K562 (cell line): ENCODE results near the gene ZNF302. TPM values are rescaled to one million over a fixed set of nuclear protein-coding genes. Genes with fewer than 3 reads are reported as not detected.

Source experiments
- ATAC-seq: fragments of 200-7000 bp; cut with Tn5 transposase; 3 replicates; pipeline ENCODE4 v1.9.1; 2020; ENCODE audit warnings: moderate library complexity
- BruUV-seq: library from RNA; stranded (reverse); fragments of 400-500 nt; replicated peaks from 2 replicates; lab custom pipeline; 2021; lab: Mats Ljungman, UMichigan
- CTCF ChIA-PET: fragments of 300-600 bp; formaldehyde crosslinking; extraction: SDS; loops from one replicate; lab custom pipeline; 2021; ENCODE audit warnings: low intra/inter-chr PET ratio; lab: Yijun Ruan, JAX
- POLR2A ChIA-PET: fragments of 300-600, 350-650 bp; sonication (Branson Sonifier 250); formaldehyde crosslinking; extraction: SDS; loops from one replicate; lab custom pipeline; 2021; ENCODE audit warnings: antibody characterized with exemption, inconsistent platforms; lab: Yijun Ruan, JAX
- DNase-seq, 4 experiments: peaks; one replicate each; pipeline versions ENCODE4 v3.0.0 to v3.0.0-alpha.2; 2011 to 2018; ENCODE audit warnings: low spot score in 3 of 4, mixed read lengths in 3 of 4; ENCODE audit errors: extremely low read depth in 1 of 4
- FAIRE-seq: peaks from 2 replicates; lab custom pipeline; 2011; peaks lifted over from hg19 to GRCh38; lab: Jason Lieb, UNC
- H2AFZ ChIP-seq: 2 replicates; pipeline ENCODE4 v1.6.0; 2011; ENCODE audit warnings: low read depth, low read length, control low read depth, inconsistent platforms
- H3K27ac ChIP-seq: fragments of 200-600 bp; 3 replicates; pipeline ENCODE4 v1.8.0; 2011; ENCODE audit warnings: low read depth, mild to moderate bottlenecking, control low read depth, inconsistent platforms, low read length, moderate library complexity, mixed read lengths; ENCODE audit errors: extremely low read depth
- H3K27me3 ChIP-seq, 2 experiments: fragments of 300-600 bp in 1 of 2; 2 replicates in 1 of 2; 3 replicates in 1 of 2; pipeline versions ENCODE4 v1.6.0 to v1.8.0; 2011; ENCODE audit warnings: inconsistent platforms in 2 of 2, low read length in 2 of 2, mild to moderate bottlenecking in 1 of 2, mixed read lengths in 1 of 2, moderate library complexity in 1 of 2; ENCODE audit not compliant: control insufficient read depth in 2 of 2, insufficient read depth in 2 of 2
- H3K36me3 ChIP-seq: fragments of 300-600 bp; 3 replicates; pipeline ENCODE4 v1.8.0; 2011; ENCODE audit warnings: mild to moderate bottlenecking, low read length, inconsistent platforms; ENCODE audit not compliant: control insufficient read depth, insufficient read depth
- H3K4me1 ChIP-seq, 2 experiments: fragments of 200-600 bp in 1 of 2; replicated peaks in 1 of 2; 2 replicates in 1 of 2; 3 replicates in 1 of 2; pipeline versions ENCODE4 v1.5.1 to v1.8.0; 2011; ENCODE audit warnings: inconsistent platforms in 2 of 2, low read length in 2 of 2, mild to moderate bottlenecking in 1 of 2, mixed read lengths in 1 of 2, moderate library complexity in 1 of 2; ENCODE audit not compliant: control insufficient read depth in 2 of 2, insufficient read depth in 2 of 2
- H3K4me2 ChIP-seq: 2 replicates; pipeline ENCODE4 v1.6.1; 2011; ENCODE audit warnings: low read length, control low read depth, inconsistent platforms, mixed read lengths; ENCODE audit not compliant: insufficient read depth
- H3K4me3 ChIP-seq: fragments of 200-600 bp; sonication (generic), shearing (Covaris generic); 2 replicates; pipeline ENCODE4 v1.5.1; 2016; ENCODE audit warnings: control low read depth, inconsistent platforms
- H3K79me2 ChIP-seq: fragments of 200-600 bp; 3 replicates; pipeline ENCODE4 v1.8.0; 2011; ENCODE audit warnings: low read length, inconsistent platforms; ENCODE audit not compliant: control insufficient read depth, insufficient read depth
- H3K9ac ChIP-seq, 2 experiments: 2 replicates each; pipeline versions ENCODE4 v1.6.0 to v1.6.1; 2011; ENCODE audit warnings: low read depth in 2 of 2, low read length in 2 of 2, control low read depth in 1 of 2, inconsistent platforms in 1 of 2, mild to moderate bottlenecking in 1 of 2, mixed read lengths in 1 of 2; ENCODE audit not compliant: insufficient read depth in 1 of 2
- H3K9me1 ChIP-seq: one replicate; pipeline ENCODE4 v1.6.0; 2011; ENCODE audit warnings: inconsistent platforms, mild to moderate bottlenecking, low read length, moderate library complexity; ENCODE audit not compliant: control insufficient read depth, insufficient read depth
- H3K9me3 ChIP-seq: replicated peaks from 2 replicates; pipeline ENCODE4 v1.5.1; 2011; ENCODE audit warnings: low read depth, low read length, inconsistent platforms; ENCODE audit not compliant: control insufficient read depth, insufficient read depth
- H4K20me1 ChIP-seq: replicated peaks from 2 replicates; pipeline ENCODE4 v1.6.1; 2011; ENCODE audit warnings: low read length, inconsistent platforms, mixed read lengths; ENCODE audit not compliant: control insufficient read depth, insufficient read depth
- CBFA2T2 ChIP-seq: fragments of 450-650 bp; conservative IDR thresholded peaks from 2 replicates; pipeline ENCODE4 v1.6.1; 2017; ENCODE audit warnings: mild to moderate bottlenecking
- CBFA2T3 ChIP-seq: fragments of 450-650 bp; IDR thresholded peaks from 2 replicates; pipeline ENCODE4 v1.6.1; 2017
- RAD21 ChIP-seq, 2 experiments: fragments of 250-450 bp in 1 of 2; fragments of 450-650 bp in 1 of 2; sonication (Bioruptor Pico) in 1 of 2; formaldehyde crosslinking in 1 of 2; IDR thresholded peaks in 1 of 2; conservative IDR thresholded peaks in 1 of 2; 2 replicates each; pipeline versions ENCODE4 v1.4.0 to v1.8.0; 2020 to 2022; ENCODE audit warnings: mild to moderate bottlenecking in 2 of 2, moderate library complexity in 1 of 2
- RBM22 ChIP-seq: fragments of 200-400 bp; formaldehyde crosslinking; IDR thresholded peaks from 2 replicates; pipeline ENCODE4 v1.6.1; 2018; ENCODE audit warnings: low read length, low read depth; ENCODE audit not compliant: poor library complexity, severe bottlenecking
- SIX5 ChIP-seq, 2 experiments: IDR thresholded peaks; 2 replicates each; pipeline ENCODE4 v1.6.1; 2011; ENCODE audit warnings: low read length in 2 of 2, borderline replicate concordance in 1 of 2, low read depth in 1 of 2, mild to moderate bottlenecking in 1 of 2, moderate library complexity in 1 of 2; ENCODE audit not compliant: insufficient read depth in 1 of 2
- ZNF133 ChIP-seq: fragments of 250-450 bp; sonication (Bioruptor Pico); IDR thresholded peaks from 2 replicates; pipeline ENCODE4 v1.4.0; 2020; ENCODE audit warnings: mild to moderate bottlenecking
- ZNF668 ChIP-seq: fragments of 250-450 bp; sonication (Bioruptor Pico); IDR thresholded peaks from 2 replicates; pipeline ENCODE4 v1.8.0; 2022; ENCODE audit warnings: mild to moderate bottlenecking, inconsistent platforms
- whole genome bisulfite sequencing: fragments of 100-300 bp; shearing (Covaris generic); methylation state at CpG from one replicate; pipeline ENCODE4 v1.1.6; 2016; ENCODE audit warnings: low coverage, mixed read lengths; ENCODE audit not compliant: insufficient coverage; ENCODE audit errors: missing lambda C conversion rate; 5-methylcytosine and 5-hydroxymethylcytosine counted together
- in situ Hi-C: fragments of 300-500 bp; cut with MboI; formaldehyde crosslinking; loops from 4 replicates; pipeline ENCODE4 v1.15.0; 2018; ENCODE audit warnings: inconsistent platforms, mixed read lengths
- intact Hi-C: fragments of 100-400 bp; cut with micrococcal nuclease; formaldehyde crosslinking; loops from 2 replicates; pipeline ENCODE4 v1.14.2; 2022
- polyA plus RNA-seq, 8 experiments: library from polyadenylated mRNA; depleted of rRNA in 4 of 8; stranded (reverse) in 5 of 8; unstranded in 3 of 8; fragments of >200 nt; fragmentation: Nextera tagmentation in 2 of 8; fragmentation: Illumina TruSeq in 1 of 8; extraction: Ambion mirVana in 2 of 8; extraction: Trizol in 1 of 8; gene quantifications; 2 replicates each; pipeline versions ENCODE4 v1.2.1 to v1.2.3, GENCODE V29; 2011 to 2014; ENCODE audit warnings: inconsistent platforms in 1 of 8, missing spikeins in 1 of 8
- total RNA-seq, 7 experiments: library from RNA; depleted of rRNA in 6 of 7; stranded (reverse); fragments of >200 nt in 6 of 7; fragmentation: Illumina TruSeq in 2 of 7; extraction: Trizol in 2 of 7; gene quantifications; 2 replicates each; pipeline versions ENCODE4 v1.2.1 to v1.2.3, GENCODE V29; 2011 to 2021; ENCODE audit warnings: low replicate concordance in 1 of 7
- TF ChIP-seq, protein P1 (sequence below): IDR thresholded peaks from 2 replicates; pipeline ENCODE4 v1.6.1; 2014; ENCODE audit warnings: antibody characterized with exemption

The ZNF302 gene
- total and polyA plus RNA-seq, 9 of the 15 experiments (the other 6 are each of a cell fraction or from before 2014, with no cell fraction given) = 0.08 to 1.0 (median 0.27) TPM; not detected in 1

DNA sequence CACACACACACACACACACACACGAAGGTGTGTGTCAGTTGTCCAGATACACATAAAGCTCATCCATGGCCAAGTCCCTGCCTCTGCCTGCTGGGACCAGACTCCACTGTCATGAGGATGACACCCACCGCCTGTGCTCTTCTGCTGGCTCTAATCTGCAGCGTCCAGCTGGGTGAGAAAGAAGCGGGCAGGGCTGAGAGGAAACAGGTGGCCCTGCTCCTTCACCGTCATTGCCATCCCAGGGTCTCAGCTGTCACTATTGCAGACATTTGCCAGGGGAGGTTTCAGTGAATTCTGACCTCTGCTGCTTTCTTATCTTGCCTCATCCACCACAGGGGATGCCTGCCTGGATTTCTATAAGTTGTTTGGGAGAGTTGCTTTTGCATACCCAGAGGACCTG is 31.9 kb upstream of the ZNF302 start:
- Histone ChIP-seq H3K4me1 (no peaks in the 10 kb centered on the region), H3K27me3 (peaks cover 0 to 30% of the 10 kb centered on the region in 2 experiments; a peak in 2 of 5 replicates), H2AFZ (no peak overlapping the region), H3K27ac (no peak overlapping the region), H3K4me2 (no peak overlapping the region), H3K4me3 (no peak overlapping the region), H3K36me3 (no peaks in the 10 kb centered on the region), H4K20me1 (0 out of 2 replicates have a peak, but pooled peaks cover 3% of the 10 kb centered on the region), H3K9ac (no peak overlapping the region), H3K79me2 (no peaks in the 10 kb centered on the region), H3K9me3 (no peaks in the 10 kb centered on the region), H3K9me1 (no peaks in the 10 kb centered on the region)
- ChIA-PET CTCF (no interaction called here), POLR2A (interaction anchor here (0.9 kb wide), 1 partner anchor 32 kb away, joined by 4 read pairs; the partner anchor contains the start of genes SCGB2B2 and ZNF302)
- DNase-seq = no peak
- TF ChIP-seq CBFA2T2 = 0 out of 2 replicates have a peak, but pooled peaks have one; percentile 8
- TF ChIP-seq, protein P1, sequence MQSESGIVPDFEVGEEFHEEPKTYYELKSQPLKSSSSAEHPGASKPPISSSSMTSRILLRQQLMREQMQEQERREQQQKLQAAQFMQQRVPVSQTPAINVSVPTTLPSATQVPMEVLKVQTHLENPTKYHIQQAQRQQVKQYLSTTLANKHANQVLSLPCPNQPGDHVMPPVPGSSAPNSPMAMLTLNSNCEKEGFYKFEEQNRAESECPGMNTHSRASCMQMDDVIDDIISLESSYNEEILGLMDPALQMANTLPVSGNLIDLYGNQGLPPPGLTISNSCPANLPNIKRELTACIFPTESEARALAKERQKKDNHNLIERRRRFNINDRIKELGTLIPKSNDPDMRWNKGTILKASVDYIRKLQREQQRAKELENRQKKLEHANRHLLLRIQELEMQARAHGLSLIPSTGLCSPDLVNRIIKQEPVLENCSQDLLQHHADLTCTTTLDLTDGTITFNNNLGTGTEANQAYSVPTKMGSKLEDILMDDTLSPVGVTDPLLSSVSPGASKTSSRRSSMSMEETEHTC = no peak
- TF ChIP-seq SIX5 (IDR thresholded peaks at IDR 0.05; ENCODE audit: borderline replicate concordance in 1 of 2, insufficient read depth in 1 of 2, low read depth in 1 of 2, low read length in 2 of 2) = no peak
- no peak for TF ChIP-seq ZNF668 (CRISPR knock-in tag)
- no peak for TF ChIP-seq RAD21 (CRISPR knock-in tag; conservative IDR thresholded peaks at IDR 0.05 in 1 of 2, IDR thresholded peaks at IDR 0.05 in 1 of 2)
- TF ChIP-seq ZNF133 (CRISPR knock-in tag) = no peak
- no peak for TF ChIP-seq RBM22
- TF ChIP-seq CBFA2T3 = peak; percentile 23; the same call in 1 of the 2 replicates
- intact Hi-C loops (no loop called here), in situ Hi-C loops (no loop called here)
- no TSS peak for BruUV-seq
- ATAC-seq = no peak
- FAIRE-seq = no peak
- 0% methylated on average over 5 of the region's 5 CpGs for WGBS
